GM18873 (cell line): ENCODE measurements around the gene PRR33.

Experiments used
- ATAC-seq: cut with Tn5 transposase; IDR thresholded peaks from one replicate; pipeline ENCODE4 v1.9.1; 2021; ENCODE audit warnings: mild to moderate bottlenecking, moderate library complexity, moderate number of reproducible peaks; ENCODE audit not compliant: unreplicated experiment, low FRiP score

PRR33 gene

GRCh38 chr11:1866776-1867175 lies 24.9 kb downstream of the PRR33 start:
- ATAC-seq = no peak

GRCh38 chr11:1866226-1866625 lies 25.5 kb downstream of the PRR33 start:
- no peak for ATAC-seq

- no peak for ATAC-seq
These were observed 26.6 kb downstream of the PRR33 start for GRCh38 chr11:1864831-1865665.

GRCh38 chr11:1864231-1864630 lies 27.5 kb downstream of the PRR33 start:
- no peak for ATAC-seq

- no peak for ATAC-seq
These were observed 28.1 kb downstream of the PRR33 start for GRCh38 chr11:1863352-1864216.

GRCh38 chr11:1862588-1863351 lies 28.9 kb downstream of the PRR33 start:
- ATAC-seq = no peak

GRCh38 chr11:1861435-1862411 lies 30.0 kb downstream of the PRR33 start:
- no peak for ATAC-seq

GRCh38 chr11:1860108-1860507 lies 31.6 kb downstream of the PRR33 start:
- no peak for ATAC-seq

GRCh38 chr11:1859004-1859403 lies 32.7 kb downstream of the PRR33 start:
- ATAC-seq = no peak

- ATAC-seq = no peak
These were observed 33.1 kb downstream of the PRR33 start for GRCh38 chr11:1858576-1858975.

- ATAC-seq = no peak
These were observed 33.5 kb downstream of the PRR33 start for GRCh38 chr11:1858154-1858553.

GRCh38 chr11:1857064-1857463 lies 34.6 kb downstream of the PRR33 start:
- ATAC-seq = no peak

- ATAC-seq = no peak
These were observed 35.2 kb downstream of the PRR33 start for GRCh38 chr11:1856306-1857005.

GRCh38 chr11:1855886-1856265 lies 35.8 kb downstream of the PRR33 start:
- ATAC-seq = no peak

- peak; percentile 29 for ATAC-seq
These were observed 36.5 kb downstream of the PRR33 start for GRCh38 chr11:1854949-1855885.

- ATAC-seq = peak; percentile 17
These were observed 37.4 kb downstream of the PRR33 start for GRCh38 chr11:1854132-1854948.
